Erythroblast (primary cell): ENCODE data around the gene TTL.

ENCODE experiments used
- GATA1 ChIP-seq: IDR thresholded peaks from 2 replicates; pipeline ENCODE4 v1.6.1; 2011; ENCODE audit warnings: low read depth, mild to moderate bottlenecking, control low read depth, low read length, moderate library complexity
- POLR2A ChIP-seq: IDR thresholded peaks from 2 replicates; pipeline ENCODE4 v1.6.1; 2011; ENCODE audit warnings: mild to moderate bottlenecking, low read length

DNA sequence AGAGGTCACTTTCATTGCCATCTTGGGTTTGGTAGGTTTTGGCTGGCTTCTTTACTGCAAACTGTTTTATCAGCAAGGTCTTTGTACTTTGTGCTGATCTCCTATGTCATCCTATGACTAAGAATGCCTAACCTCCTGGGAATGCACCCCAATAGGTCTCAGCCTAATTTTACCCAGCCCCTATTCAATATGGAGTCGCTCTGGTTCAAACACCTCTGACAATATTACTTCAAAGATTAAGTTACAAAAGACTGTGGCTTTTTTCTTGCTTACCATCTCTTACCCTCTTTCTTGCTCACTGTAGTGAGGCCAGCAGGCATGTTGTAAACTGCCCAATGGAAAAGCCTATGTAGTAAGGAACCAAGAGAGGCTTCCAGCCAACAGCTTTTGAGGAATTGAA, 30.6 kb upstream of the TTL start:
- TF ChIP-seq POLR2A (no peak), GATA1 (no peak)
